GM12892 (cell line): ENCODE data around the gene NOC4L.

Experiments
- POLR2A ChIP-seq: IDR thresholded peaks from 2 replicates; pipeline ENCODE4 v1.6.1; 2011; ENCODE audit warnings: low read depth, low read length, control low read depth
- POLR2AphosphoS5 ChIP-seq: IDR thresholded peaks from 2 replicates; pipeline ENCODE4 v1.6.1; 2011; ENCODE audit warnings: low read depth, low read length, control low read depth
- TAF1 ChIP-seq: IDR thresholded peaks from 2 replicates; pipeline ENCODE4 v1.6.1; 2011; ENCODE audit warnings: low read depth, mild to moderate bottlenecking, control low read depth, low read length, borderline replicate concordance

DNA sequence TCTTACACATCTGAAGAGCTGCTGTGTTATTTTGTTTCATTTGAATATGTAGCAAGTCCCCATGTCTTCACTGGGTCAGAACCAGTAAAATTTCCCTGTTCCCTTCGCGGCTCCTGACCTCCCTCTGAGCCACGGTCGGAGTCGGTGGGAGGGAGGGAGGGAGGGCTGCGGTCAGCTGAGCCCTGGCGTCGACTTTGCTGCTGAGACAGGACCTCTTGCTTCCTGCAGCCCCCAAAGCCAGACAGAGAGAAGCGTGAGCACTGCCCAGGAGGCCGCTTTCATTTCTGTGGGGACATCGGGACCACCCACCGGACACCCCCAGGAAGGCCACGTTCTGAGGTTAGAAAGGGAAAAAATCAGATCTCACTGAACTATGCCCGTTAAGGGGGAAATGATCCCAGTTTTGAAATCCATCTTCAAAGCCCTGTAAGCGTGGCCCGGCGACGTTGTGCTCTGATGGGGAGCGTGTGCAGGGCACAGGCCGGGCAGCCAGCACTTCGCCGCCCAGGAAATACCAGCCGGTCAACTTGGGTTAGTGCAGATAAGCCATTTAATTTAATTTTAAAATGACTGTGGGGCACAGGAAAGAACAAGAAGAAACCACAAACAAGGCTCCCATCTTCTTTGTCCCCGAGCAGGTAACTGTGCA is 42.1 kb downstream of the NOC4L start:
- TF ChIP-seq POLR2A, result no peak
- no peak for TF ChIP-seq POLR2AphosphoS5
- TF ChIP-seq TAF1, result no peak
